ENCODE results near the gene ELMO1.

DNA sequence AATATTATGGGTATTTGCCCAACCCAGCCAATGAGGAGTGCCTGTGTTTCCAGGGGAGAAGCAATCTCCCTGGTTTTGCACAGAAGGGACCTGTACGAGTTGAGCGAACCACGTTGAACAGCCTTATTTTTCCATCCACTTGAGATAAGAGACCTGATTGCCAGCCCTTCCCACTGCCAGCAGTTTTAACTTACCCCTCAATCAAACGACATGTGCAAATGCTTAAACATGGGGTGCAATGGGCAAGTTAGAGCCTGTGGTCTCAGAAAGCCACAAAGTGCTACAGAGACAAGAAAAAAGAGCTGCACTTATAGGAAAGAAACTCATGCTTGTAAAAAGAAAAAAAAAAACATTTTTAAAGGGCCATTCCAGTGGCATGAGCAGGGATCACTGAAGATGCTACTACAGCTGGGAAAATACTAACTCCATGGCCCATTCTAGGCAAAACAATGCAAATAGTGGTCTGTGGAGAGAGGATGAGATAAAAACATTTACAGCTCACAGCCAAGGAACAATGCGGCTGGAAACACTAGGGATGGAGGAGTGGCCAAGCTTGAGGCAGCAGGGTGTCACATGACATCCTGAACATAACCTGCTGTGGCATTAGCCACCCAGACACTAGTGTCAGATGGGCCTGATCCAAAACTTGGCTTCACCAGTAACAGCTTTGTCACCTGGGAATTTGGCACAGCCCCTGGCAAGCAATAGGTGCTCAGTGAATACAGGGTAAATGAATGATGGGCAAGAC is 162.8 kb downstream of the ELMO1 start:
- TF ChIP-seq, protein P1, sequence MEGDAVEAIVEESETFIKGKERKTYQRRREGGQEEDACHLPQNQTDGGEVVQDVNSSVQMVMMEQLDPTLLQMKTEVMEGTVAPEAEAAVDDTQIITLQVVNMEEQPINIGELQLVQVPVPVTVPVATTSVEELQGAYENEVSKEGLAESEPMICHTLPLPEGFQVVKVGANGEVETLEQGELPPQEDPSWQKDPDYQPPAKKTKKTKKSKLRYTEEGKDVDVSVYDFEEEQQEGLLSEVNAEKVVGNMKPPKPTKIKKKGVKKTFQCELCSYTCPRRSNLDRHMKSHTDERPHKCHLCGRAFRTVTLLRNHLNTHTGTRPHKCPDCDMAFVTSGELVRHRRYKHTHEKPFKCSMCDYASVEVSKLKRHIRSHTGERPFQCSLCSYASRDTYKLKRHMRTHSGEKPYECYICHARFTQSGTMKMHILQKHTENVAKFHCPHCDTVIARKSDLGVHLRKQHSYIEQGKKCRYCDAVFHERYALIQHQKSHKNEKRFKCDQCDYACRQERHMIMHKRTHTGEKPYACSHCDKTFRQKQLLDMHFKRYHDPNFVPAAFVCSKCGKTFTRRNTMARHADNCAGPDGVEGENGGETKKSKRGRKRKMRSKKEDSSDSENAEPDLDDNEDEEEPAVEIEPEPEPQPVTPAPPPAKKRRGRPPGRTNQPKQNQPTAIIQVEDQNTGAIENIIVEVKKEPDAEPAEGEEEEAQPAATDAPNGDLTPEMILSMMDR (IDR thresholded peaks at IDR 0.05; ENCODE audit: borderline replicate concordance, extremely low read depth, low read length, poor library complexity, severe bottlenecking), result no peak
- no peak for TF ChIP-seq EZH2 (IDR thresholded peaks at IDR 0.05; ENCODE audit: borderline replicate concordance, low read depth, low read length, severe bottlenecking)

All from DND-41 (cell line).